Measurements from ENCODE around the gene SH3RF2. TPM values are rescaled to one million over a fixed set of nuclear protein-coding genes. Genes with fewer than 3 reads are reported as not detected.
A peak's percentile ranks its signal among the peaks of the same experiment; 100 is the strongest.

Gene SH3RF2
- total RNA-seq, 1 donor = 2.2 TPM

GRCh38 chr5:145980718-145981117 lies 44.3 kb downstream of the SH3RF2 start:
- TF ChIP-seq CTCF (IDR thresholded peaks at IDR 0.05; ENCODE audit: insufficient read depth, low read depth, low read length) = peak; percentile 16
- H3K4me3 ChIP-seq (ENCODE audit: low read depth, low read length) = no peak overlapping the region

GRCh38 chr5:145981589-145982571 lies 45.5 kb downstream of the SH3RF2 start:
- no peak for TF ChIP-seq CTCF (IDR thresholded peaks at IDR 0.05; ENCODE audit: insufficient read depth, low read depth, low read length)
- H3K4me3 ChIP-seq (ENCODE audit: low read depth, low read length) = no peak overlapping the region
- no peak for DNase-seq (ENCODE audit: low read depth)

More at GRCh38 chr5:145980718-145981117, 44.3 kb downstream of the SH3RF2 start:
- no peak for DNase-seq (ENCODE audit: low read depth)

- DNase-seq (ENCODE audit: low read depth) = no peak
Measured at GRCh38 chr5:145982572-145983318, 46.4 kb downstream of the SH3RF2 start.

GRCh38 chr5:145983446-145983845 lies 47.1 kb downstream of the SH3RF2 start:
- no peak for TF ChIP-seq CTCF (IDR thresholded peaks at IDR 0.05; ENCODE audit: insufficient read depth, low read depth, low read length)

More at GRCh38 chr5:145982572-145983318, 46.4 kb downstream of the SH3RF2 start:
- no peak overlapping the region for H3K4me3 ChIP-seq (ENCODE audit: low read depth, low read length)
- no peak for TF ChIP-seq CTCF (IDR thresholded peaks at IDR 0.05; ENCODE audit: insufficient read depth, low read depth, low read length)

GRCh38 chr5:145984072-145984471 lies 47.7 kb downstream of the SH3RF2 start:
- no peak for DNase-seq (ENCODE audit: low read depth)

More at GRCh38 chr5:145983446-145983845, 47.1 kb downstream of the SH3RF2 start:
- DNase-seq (ENCODE audit: low read depth) = no peak
- H3K4me3 ChIP-seq (ENCODE audit: low read depth, low read length) = no peak overlapping the region

More at GRCh38 chr5:145984072-145984471, 47.7 kb downstream of the SH3RF2 start:
- TF ChIP-seq CTCF (IDR thresholded peaks at IDR 0.05; ENCODE audit: insufficient read depth, low read depth, low read length) = no peak
- H3K4me3 ChIP-seq (ENCODE audit: low read depth, low read length) = no peak overlapping the region
